ENCODE results near the gene TMUB2. TPM values are rescaled to one million over a fixed set of nuclear protein-coding genes. Genes with fewer than 3 reads are reported as not detected.
A peak's percentile ranks its signal among the peaks of the same experiment; 100 is the strongest.
"Not testable (repeated sequence)": the region's sequence is repeated elsewhere in the genome, so short reads cannot be mapped to it uniquely, and the experiment has no call there.

TMUB2 gene
- total RNA-seq: 33.6 TPM
- polyA plus RNA-seq (ENCODE audit: insufficient read depth in 1 of 8, insufficient read length in 8 of 8, low replicate concordance in 1 of 8): 10 to 100 TPM; 38.2 to 53.2 (median 45.1) TPM
- long read RNA-seq, donor 1, partial matches to known transcripts: 0 of 3 reads
- long read RNA-seq, donor 1, other reads (novel, unspliced or antisense): 0 of 3 reads
- long read RNA-seq, donor 2: 0 reads
- long read RNA-seq, donor 3, partial matches to known transcripts: 12 of 19 reads
- long read RNA-seq, donor 3, other reads (novel, unspliced or antisense): 0 of 19 reads
- long read RNA-seq, donor 4, transcript TMUB2-201 (3 exons, 2,418 nt): major isoform, 6 of 14 reads
- long read RNA-seq, donor 4, partial matches to known transcripts: 5 of 14 reads
- long read RNA-seq, donor 4, other reads (novel, unspliced or antisense): 0 of 14 reads
- long read RNA-seq, donor 5, transcript TMUB2-201 (3 exons, 2,418 nt): major isoform, 5 of 20 reads
- long read RNA-seq, donor 5, partial matches to known transcripts: 5 of 20 reads
- long read RNA-seq, donor 5, other reads (novel, unspliced or antisense): 0 of 20 reads
- long read RNA-seq, donor 6, transcript TMUB2-201 (3 exons, 2,418 nt): major isoform, 9 of 26 reads
- long read RNA-seq, donor 6, partial matches to known transcripts: 10 of 26 reads
- long read RNA-seq, donor 6, other reads (novel, unspliced or antisense): 0 of 26 reads
- long read RNA-seq, donor 7, partial matches to known transcripts: 5 of 14 reads
- long read RNA-seq, donor 7, other reads (novel, unspliced or antisense): 0 of 14 reads
- long read RNA-seq, donor 8, partial matches to known transcripts: 19 of 22 reads
- long read RNA-seq, donor 8, other reads (novel, unspliced or antisense): 0 of 22 reads
- long read RNA-seq, donor 9, partial matches to known transcripts: 9 of 16 reads
- long read RNA-seq, donor 9, other reads (novel, unspliced or antisense): 0 of 16 reads
- long read RNA-seq, donor 10, partial matches to known transcripts: 10 of 17 reads
- long read RNA-seq, donor 10, other reads (novel, unspliced or antisense): 0 of 17 reads
- long read RNA-seq, donor 11, partial matches to known transcripts: 6 of 12 reads
- long read RNA-seq, donor 11, other reads (novel, unspliced or antisense): 0 of 12 reads

- DNase-seq: peak; percentile 99
- 0% methylated on average over 48 of the region's 50 CpGs for WGBS (ENCODE audit: insufficient coverage)
Observed at GRCh38 chr17:44186307-44187130, at the start of gene TMUB2. TSS of gene TMUB2 (plus strand) at chr17:44186972. CDS start at chr17:44187709, 737 bp downstream.

GRCh38 chr17:44137891-44138709 lies 48.7 kb upstream of the TMUB2 start:
- peaks cover 19% of the 10 kb centered on the region for H3K4me1 ChIP-seq (ENCODE audit: control insufficient read depth, insufficient read depth, low read length)
- 5% methylated on average over 9 of the region's 20 CpGs for WGBS (ENCODE audit: insufficient coverage)
- peak; percentile 77 for DNase-seq
- H3K4me3 ChIP-seq (ENCODE audit: low read length): no peak overlapping the region
- peaks cover 4% of the 10 kb centered on the region for H3K27me3 ChIP-seq (ENCODE audit: control insufficient read depth, insufficient read depth, low read length)
- no peaks in the 10 kb centered on the region for H3K36me3 ChIP-seq (ENCODE audit: control insufficient read depth, insufficient read depth, low read length)
- H3K27ac ChIP-seq (ENCODE audit: low read length): no peak overlapping the region
- no peaks in the 10 kb centered on the region for H3K9me3 ChIP-seq (replicated peaks; ENCODE audit: control insufficient read depth, low read depth, low read length)

More at GRCh38 chr17:44186307-44187130, at the start of gene TMUB2:
- Histone ChIP-seq H3K27me3 (ENCODE audit: control insufficient read depth, insufficient read depth, low read length) (no peaks in the 10 kb centered on the region), H3K9me3 (replicated peaks; ENCODE audit: control insufficient read depth, low read depth, low read length) (no peaks in the 10 kb centered on the region), H3K27ac (ENCODE audit: low read length) (peak within 1 kb of the TSS; percentile 97), H3K4me3 (ENCODE audit: low read length) (peak within 1 kb of the TSS; percentile 99), H3K36me3 (ENCODE audit: control insufficient read depth, insufficient read depth, low read length) (peaks cover 35% of the 10 kb centered on the region), H3K4me1 (ENCODE audit: control insufficient read depth, insufficient read depth, low read length) (peaks cover 47% of the 10 kb centered on the region)

GRCh38 chr17:44143921-44144320 lies 42.9 kb upstream of the TMUB2 start:
- H3K27ac ChIP-seq (ENCODE audit: low read length); H3K27me3 ChIP-seq (ENCODE audit: control insufficient read depth, insufficient read depth, low read length); DNase-seq; H3K4me3 ChIP-seq (ENCODE audit: low read length); H3K9me3 ChIP-seq (replicated peaks; ENCODE audit: control insufficient read depth, low read depth, low read length): not testable (repeated sequence)
- peaks cover 20% of the 10 kb centered on the region for H3K36me3 ChIP-seq (ENCODE audit: control insufficient read depth, insufficient read depth, low read length)
- whole genome bisulfite sequencing (ENCODE audit: insufficient coverage): 84% methylated on average over 5 of the region's 8 CpGs
- H3K4me1 ChIP-seq (ENCODE audit: control insufficient read depth, insufficient read depth, low read length): peaks cover 11% of the 10 kb centered on the region

GRCh38 chr17:44144966-44145739 lies 41.6 kb upstream of the TMUB2 start:
- DNase-seq: no peak
- WGBS (ENCODE audit: insufficient coverage): 95% methylated on average over 4 of the region's 7 CpGs
- Histone ChIP-seq H3K4me1 (ENCODE audit: control insufficient read depth, insufficient read depth, low read length) (peaks cover 11% of the 10 kb centered on the region), H3K27me3 (ENCODE audit: control insufficient read depth, insufficient read depth, low read length) (no peaks in the 10 kb centered on the region), H3K9me3 (replicated peaks; ENCODE audit: control insufficient read depth, low read depth, low read length) (no peaks in the 10 kb centered on the region), H3K4me3 (ENCODE audit: low read length) (no peak overlapping the region), H3K27ac (ENCODE audit: low read length) (no peak overlapping the region), H3K36me3 (ENCODE audit: control insufficient read depth, insufficient read depth, low read length) (peaks cover 20% of the 10 kb centered on the region)

- 44% methylated on average over 1 of the region's 2 CpGs for WGBS (ENCODE audit: insufficient coverage)
Observed at GRCh38 chr17:44146375-44147346, 40.1 kb upstream of the TMUB2 start.

GRCh38 chr17:44147812-44148211 lies 39.0 kb upstream of the TMUB2 start:
- no peaks in the 10 kb centered on the region for H3K9me3 ChIP-seq (replicated peaks; ENCODE audit: control insufficient read depth, low read depth, low read length)
- peaks cover 20% of the 10 kb centered on the region for H3K36me3 ChIP-seq (ENCODE audit: control insufficient read depth, insufficient read depth, low read length)
- H3K4me1 ChIP-seq (ENCODE audit: control insufficient read depth, insufficient read depth, low read length): peaks cover 1% of the 10 kb centered on the region
- H3K27me3 ChIP-seq (ENCODE audit: control insufficient read depth, insufficient read depth, low read length): no peaks in the 10 kb centered on the region
- WGBS (ENCODE audit: insufficient coverage): no CpG with 5 or more reads among the region's 4 CpGs
- DNase-seq: no peak
- no peak overlapping the region for H3K4me3 ChIP-seq (ENCODE audit: low read length)
- no peak overlapping the region for H3K27ac ChIP-seq (ENCODE audit: low read length)

More at GRCh38 chr17:44146375-44147346, 40.1 kb upstream of the TMUB2 start:
- DNase-seq: no peak
- Histone ChIP-seq H3K27me3 (ENCODE audit: control insufficient read depth, insufficient read depth, low read length) (no peaks in the 10 kb centered on the region), H3K4me3 (ENCODE audit: low read length) (no peak overlapping the region), H3K9me3 (replicated peaks; ENCODE audit: control insufficient read depth, low read depth, low read length) (no peaks in the 10 kb centered on the region), H3K4me1 (ENCODE audit: control insufficient read depth, insufficient read depth, low read length) (peaks cover 9% of the 10 kb centered on the region), H3K36me3 (ENCODE audit: control insufficient read depth, insufficient read depth, low read length) (peaks cover 20% of the 10 kb centered on the region), H3K27ac (ENCODE audit: low read length) (no peak overlapping the region)

GRCh38 chr17:44149066-44149465 lies 37.7 kb upstream of the TMUB2 start:
- DNase-seq: not testable (repeated sequence)

More at GRCh38 chr17:44149066-44149465, 37.7 kb upstream of the TMUB2 start:
- H3K27me3 ChIP-seq (ENCODE audit: control insufficient read depth, insufficient read depth, low read length); H3K9me3 ChIP-seq (replicated peaks; ENCODE audit: control insufficient read depth, low read depth, low read length); H3K27ac ChIP-seq (ENCODE audit: low read length); H3K4me3 ChIP-seq (ENCODE audit: low read length); H3K4me1 ChIP-seq (ENCODE audit: control insufficient read depth, insufficient read depth, low read length): not testable (repeated sequence)
- WGBS (ENCODE audit: insufficient coverage): no CpG with 5 or more reads among the region's 3 CpGs
- peaks cover 20% of the 10 kb centered on the region for H3K36me3 ChIP-seq (ENCODE audit: control insufficient read depth, insufficient read depth, low read length)
